ENCODE results near the gene ACP1. TPM values are rescaled to one million over a fixed set of nuclear protein-coding genes. Genes with fewer than 3 reads are reported as not detected.
"Not testable (repeated sequence)": the region's sequence is repeated elsewhere in the genome, so short reads cannot be mapped to it uniquely, and the experiment has no call there.

ACP1 gene
- polyA plus RNA-seq, 1 donor, result 85.2 TPM

GRCh38 chr2:314561-315336, 50.0 kb downstream of the ACP1 start:
- DNase-seq, result no peak

- DNase-seq, result not testable (repeated sequence)
These were observed 51.2 kb downstream of the ACP1 start for GRCh38 chr2:315925-316324.

- DNase-seq, result no peak
These were observed 51.6 kb downstream of the ACP1 start for GRCh38 chr2:316381-316780.

- DNase-seq, result no peak
These were observed 53.0 kb downstream of the ACP1 start for GRCh38 chr2:317501-318424.

GRCh38 chr2:319059-319600, 54.4 kb downstream of the ACP1 start:
- DNase-seq, result no peak

- no peak for DNase-seq
These were observed 55.8 kb downstream of the ACP1 start for GRCh38 chr2:320561-320960.

- no peak for DNase-seq
These were observed 57.6 kb downstream of the ACP1 start for GRCh38 chr2:322326-322725.

GRCh38 chr2:323035-323434, 58.3 kb downstream of the ACP1 start:
- DNase-seq, result no peak

Other genes with a start within 250 kb of the ACP1 start
- gene FAM110C, start 218.4 kb upstream of the ACP1 start, polyA plus RNA-seq (ENCODE audit: insufficient read length), result 0.94 TPM
- 35.7 TPM for gene SH3YL1, start 915 bp upstream of the ACP1 start, polyA plus RNA-seq (ENCODE audit: insufficient read length)
- gene ALKAL2, start 23.1 kb downstream of the ACP1 start, polyA plus RNA-seq (ENCODE audit: insufficient read length), result 0.49 TPM

Measured in hindlimb muscle (tissue), 1 donor.